Measurements from ENCODE around the gene RIPOR3.
"Not testable (repeated sequence)": the region's sequence is repeated elsewhere in the genome, so short reads cannot be mapped to it uniquely, and the experiment has no call there.

RIPOR3 gene

GRCh38 chr20:50679753-50680104 lies 11.6 kb downstream of the RIPOR3 start:
- no peak for DNase-seq

- no peak for DNase-seq
Observed at GRCh38 chr20:50678169-50678898, 13.0 kb downstream of the RIPOR3 start.

- DNase-seq: no peak
Observed at GRCh38 chr20:50676858-50677257, 14.5 kb downstream of the RIPOR3 start.

- DNase-seq: not testable (repeated sequence)
Observed at GRCh38 chr20:50676377-50676731, 15.0 kb downstream of the RIPOR3 start.

GRCh38 chr20:50675671-50676376 lies 15.5 kb downstream of the RIPOR3 start:
- DNase-seq: no peak

- no peak for DNase-seq
Observed at GRCh38 chr20:50674138-50674825, 17.1 kb downstream of the RIPOR3 start.

GRCh38 chr20:50673466-50674137 lies 17.7 kb downstream of the RIPOR3 start:
- DNase-seq: no peak

GRCh38 chr20:50673146-50673465 lies 18.2 kb downstream of the RIPOR3 start:
- no peak for DNase-seq

GRCh38 chr20:50672400-50673145 lies 18.8 kb downstream of the RIPOR3 start:
- no peak for DNase-seq

- no peak for DNase-seq
Observed at GRCh38 chr20:50671626-50672025, 19.7 kb downstream of the RIPOR3 start.

- DNase-seq: not testable (repeated sequence)
Observed at GRCh38 chr20:50671010-50671409, 20.3 kb downstream of the RIPOR3 start.

- DNase-seq: no peak
Observed at GRCh38 chr20:50670126-50670862, 21.0 kb downstream of the RIPOR3 start.

- no peak for DNase-seq
Observed at GRCh38 chr20:50668798-50669197, 22.5 kb downstream of the RIPOR3 start.

GRCh38 chr20:50668326-50668725 lies 23.0 kb downstream of the RIPOR3 start:
- DNase-seq: no peak

- no peak for DNase-seq
Observed at GRCh38 chr20:50666709-50667298, 24.5 kb downstream of the RIPOR3 start.

- no peak for DNase-seq
Observed at GRCh38 chr20:50664254-50664653, 27.1 kb downstream of the RIPOR3 start.

- DNase-seq: no peak
Observed at GRCh38 chr20:50663095-50663821, 28.1 kb downstream of the RIPOR3 start.

- DNase-seq: no peak
Observed at GRCh38 chr20:50659975-50660670, 31.2 kb downstream of the RIPOR3 start.

- no peak for DNase-seq
Observed at GRCh38 chr20:50658804-50659380, 32.5 kb downstream of the RIPOR3 start.

- DNase-seq: no peak
Observed at GRCh38 chr20:50655311-50655880, 35.9 kb downstream of the RIPOR3 start.
